H1 (cell line): ENCODE data around the gene CYP1A1. TPM values are rescaled to one million over a fixed set of nuclear protein-coding genes. Genes with fewer than 3 reads are reported as not detected.

Experiments used
- ATF2 ChIP-seq: IDR thresholded peaks from 2 replicates; pipeline ENCODE4 v1.6.1; 2012; ENCODE audit warnings: low read length, inconsistent platforms
- CHD7 ChIP-seq: fragments of 300-600 bp; sonication (generic); IDR thresholded peaks from 2 replicates; pipeline ENCODE4 v1.7.1; 2012; ENCODE audit warnings: low read length, moderate library complexity, mild to moderate bottlenecking, inconsistent platforms; ENCODE audit not compliant: insufficient replicate concordance
- PHF8 ChIP-seq: fragments of 200-600 bp; sonication (generic); conservative IDR thresholded peaks from 2 replicates; pipeline ENCODE4 v1.7.1; 2012; ENCODE audit warnings: low read depth, mild to moderate bottlenecking, inconsistent platforms, low read length, moderate library complexity
- POLR2A ChIP-seq, 2 experiments: IDR thresholded peaks; 1 replicate in 1 of 2; 2 replicates in 1 of 2; pipeline ENCODE4 v1.6.1; 2011; ENCODE audit warnings: low read depth in 2 of 2, low read length in 2 of 2, mild to moderate bottlenecking in 2 of 2; ENCODE audit errors: control extremely low read depth in 1 of 2
- RAD21 ChIP-seq, 2 experiments: IDR thresholded peaks in 1 of 2; conservative IDR thresholded peaks in 1 of 2; 2 replicates each; pipeline ENCODE4 v1.6.1; 2011; ENCODE audit warnings: low read depth in 2 of 2, low read length in 2 of 2, improper control_type of control experiment in 1 of 2, inconsistent platforms in 1 of 2, mild to moderate bottlenecking in 1 of 2, moderate library complexity in 1 of 2
- SAP30 ChIP-seq: fragments of 300-600 bp; sonication (generic); IDR thresholded peaks from 2 replicates; pipeline ENCODE4 v1.7.1; 2012; ENCODE audit warnings: low read length, moderate library complexity, mild to moderate bottlenecking, inconsistent platforms; ENCODE audit not compliant: insufficient read depth, insufficient replicate concordance
- SIX5 ChIP-seq: IDR thresholded peaks from 2 replicates; pipeline ENCODE4 v1.6.1; 2011; ENCODE audit warnings: mild to moderate bottlenecking, low read depth, low read length
- SUZ12 ChIP-seq: fragments of 200-600 bp; sonication (generic); IDR thresholded peaks from 2 replicates; pipeline ENCODE4 v1.6.1; 2012; ENCODE audit warnings: mild to moderate bottlenecking, inconsistent platforms, low read length, moderate library complexity, mixed read lengths
- polyA plus RNA-seq, 7 experiments: library from polyadenylated mRNA; depleted of rRNA in 3 of 7; stranded (reverse) in 5 of 7; unstranded in 2 of 7; fragments of >200 nt in 5 of 7; fragments of 200-250 nt in 2 of 7; gene quantifications; 1 replicate in 5 of 7; 2 replicates in 1 of 7; 4 replicates in 1 of 7; pipeline versions ENCODE4 v1.2.1 to v1.2.3, GENCODE V29; 2011 to 2013; ENCODE audit warnings: missing spikeins in 2 of 7, mixed read lengths in 2 of 7
- total RNA-seq: library from RNA; stranded (reverse); fragmentation: NEBNext Ultra II Directional; extraction: Animal tissue kit (Norgen Biotek cat#: 25700); gene quantifications from 2 replicates; pipeline ENCODE4 v1.2.1, GENCODE V29; 2021

Gene CYP1A1
- total and polyA plus RNA-seq, 2 of the 8 experiments (the other 6 are each of a cell fraction or from before 2014, with no cell fraction given) = 0.32 to 0.35 TPM

GRCh38 chr15:74725225-74725774, at the start of gene CYP1A1 (continued):
- TF ChIP-seq CHD7 = no peak
- no peak for TF ChIP-seq RAD21 (IDR thresholded peaks at IDR 0.05 in 1 of 2, conservative IDR thresholded peaks at IDR 0.05 in 1 of 2; ENCODE audit: low read depth in 2 of 2, low read length in 2 of 2)
- no peak for TF ChIP-seq ATF2
- TF ChIP-seq SIX5 = no peak
- no peak for TF ChIP-seq SUZ12
- TF ChIP-seq SAP30 = no peak
- no peak for TF ChIP-seq POLR2A (IDR thresholded peaks at IDR 0.05; ENCODE audit: control extremely low read depth in 1 of 2, low read depth in 2 of 2, low read length in 2 of 2)
- no peak for TF ChIP-seq PHF8
